ENCODE measurements around the gene TMC1.
"Not testable (repeated sequence)": the region's sequence is repeated elsewhere in the genome, so short reads cannot be mapped to it uniquely, and the experiment has no call there.

The TMC1 gene

DNA sequence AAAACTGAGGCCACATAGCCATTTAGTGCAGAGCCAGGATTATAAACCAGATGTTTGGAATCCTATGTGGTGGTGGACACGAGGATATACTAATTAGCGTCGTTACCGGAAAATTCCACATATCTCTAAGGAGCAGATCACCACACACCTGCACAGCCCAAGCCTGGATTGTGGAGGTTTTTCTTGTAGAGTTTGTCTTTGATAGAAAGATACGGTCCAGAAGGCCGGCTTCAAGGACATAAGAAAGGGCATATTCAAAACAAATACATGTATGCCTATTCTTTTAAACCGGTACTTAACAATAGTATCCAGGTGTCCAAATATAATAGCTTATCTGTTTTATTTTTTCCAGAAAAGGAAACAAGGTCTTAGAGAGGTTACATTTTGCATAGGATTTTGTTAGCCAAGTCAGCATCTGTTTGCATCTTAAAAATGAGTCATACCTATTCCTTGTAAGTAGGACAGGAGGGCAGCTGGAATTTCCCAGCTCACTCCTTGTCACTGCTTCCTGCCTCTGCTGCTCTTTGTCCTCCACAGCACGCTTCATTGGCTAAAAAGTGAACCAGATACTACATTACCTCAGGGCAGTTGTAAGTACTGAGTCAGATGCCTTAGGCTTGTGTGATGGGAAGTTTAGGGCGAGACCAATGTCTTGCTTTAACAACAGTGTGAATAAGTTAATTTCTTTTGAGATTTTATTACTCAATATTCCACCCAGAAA is 3.6 kb downstream of the TMC1 start:
- no peak for DNase-seq (ENCODE audit: low read depth in 1 of 2, low spot score in 1 of 2)

DNA sequence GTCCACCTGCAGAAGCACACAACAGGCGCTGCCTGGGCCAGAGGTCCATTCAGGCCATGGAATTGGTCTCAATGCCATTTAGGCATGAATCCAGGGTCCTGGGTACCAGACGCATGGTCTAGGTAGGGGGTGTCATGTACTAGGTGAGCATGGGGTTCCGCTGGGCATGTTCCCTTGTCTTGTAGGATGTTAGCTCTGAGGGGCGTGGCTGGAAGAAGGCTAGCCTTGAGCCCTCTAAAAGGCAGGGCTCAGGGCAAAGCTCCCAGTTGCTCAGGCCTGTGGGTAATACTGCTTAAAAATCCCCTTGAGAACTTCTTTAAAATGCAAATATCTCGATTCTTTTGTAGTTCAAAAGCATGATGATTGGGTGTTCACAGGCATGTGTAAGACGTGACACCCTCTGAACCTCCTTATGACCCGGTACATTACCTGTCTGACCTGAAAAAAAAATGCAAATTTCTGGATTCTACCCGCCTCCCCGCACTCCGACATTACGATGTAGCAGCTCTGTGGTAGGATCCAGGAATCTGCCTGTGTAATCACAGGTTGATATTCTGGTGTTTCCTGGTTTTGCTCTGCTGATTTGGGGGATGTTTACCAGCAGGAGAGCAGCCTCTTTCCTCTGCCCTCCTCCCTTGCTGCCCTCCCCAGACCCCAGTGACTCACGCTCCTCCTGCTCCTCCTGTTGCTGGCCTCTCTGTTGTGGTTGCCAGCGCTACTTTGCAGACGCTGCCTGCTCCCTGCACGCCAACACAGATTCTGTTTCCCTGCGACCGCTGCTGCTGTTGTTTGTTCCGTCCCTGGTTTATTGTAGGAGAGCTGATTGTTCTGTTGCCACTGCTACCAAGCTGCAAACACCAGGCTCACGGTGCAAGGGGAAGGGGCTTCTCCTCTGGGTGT is 5.7 kb downstream of the TMC1 start:
- peak; percentile 46 to 66 for DNase-seq (ENCODE audit: low read depth in 1 of 2, low spot score in 1 of 2)

DNA sequence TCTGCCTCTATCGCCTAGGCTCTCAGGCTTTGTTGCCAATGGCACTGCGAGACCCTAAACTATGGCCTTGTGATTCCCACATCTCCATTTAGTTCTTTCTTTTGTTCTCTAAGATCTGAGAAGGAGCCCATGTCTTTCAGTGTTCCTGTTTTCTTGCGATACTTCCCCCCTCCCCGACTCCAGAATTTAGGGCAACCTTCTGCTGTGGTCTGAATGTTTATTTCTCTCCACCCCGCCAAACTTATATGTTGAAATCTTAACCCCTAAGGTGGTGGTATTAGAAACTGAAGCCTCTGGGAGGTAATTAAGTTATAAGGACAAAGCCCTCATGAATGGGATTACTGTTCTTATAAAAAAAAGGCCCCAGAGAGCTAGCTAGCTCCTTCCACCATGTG is 6.4 kb downstream of the TMC1 start:
- DNase-seq (ENCODE audit: low read depth in 1 of 2, low spot score in 1 of 2): no peak

DNA sequence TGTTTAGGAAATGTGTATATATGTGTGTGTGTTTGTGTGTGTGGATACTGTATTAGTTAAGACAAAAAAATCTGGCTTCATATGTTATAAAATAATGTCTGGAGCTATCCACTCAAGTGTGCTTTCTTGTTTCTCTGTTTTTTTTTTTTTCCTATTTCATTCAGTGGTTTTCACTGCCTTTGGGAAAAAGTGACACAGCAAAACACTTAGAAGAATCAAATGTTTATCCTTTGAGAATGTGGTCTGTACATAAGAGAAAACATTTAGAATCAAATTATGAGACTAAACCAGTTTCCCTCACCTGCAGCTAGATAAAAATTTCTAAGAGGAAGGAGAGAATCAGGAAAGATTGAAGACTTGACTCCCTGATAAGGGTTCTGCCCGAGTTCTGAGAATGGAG is 8.1 kb downstream of the TMC1 start:
- DNase-seq (ENCODE audit: low read depth in 1 of 2, low spot score in 1 of 2): no peak

DNA sequence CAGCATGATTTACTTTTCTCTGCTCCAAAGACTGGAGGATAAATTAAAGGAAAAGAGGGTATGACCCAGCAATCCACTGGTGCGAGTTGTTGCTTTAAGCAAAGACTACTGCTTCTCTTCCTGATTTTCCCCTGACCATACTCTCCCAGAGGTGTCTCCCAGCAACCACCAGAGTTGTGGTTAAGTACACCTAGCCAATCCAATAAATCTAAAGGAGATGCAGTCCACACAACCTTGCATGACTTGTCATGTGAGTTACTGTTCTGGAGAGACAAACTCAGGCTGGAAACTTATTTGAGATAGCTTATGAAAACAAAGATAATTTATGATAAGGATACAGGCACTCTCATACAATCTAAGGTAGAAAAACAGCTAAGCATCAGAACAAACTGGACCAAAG is 11.9 kb downstream of the TMC1 start:
- DNase-seq (ENCODE audit: low read depth in 1 of 2, low spot score in 1 of 2): no peak

DNA sequence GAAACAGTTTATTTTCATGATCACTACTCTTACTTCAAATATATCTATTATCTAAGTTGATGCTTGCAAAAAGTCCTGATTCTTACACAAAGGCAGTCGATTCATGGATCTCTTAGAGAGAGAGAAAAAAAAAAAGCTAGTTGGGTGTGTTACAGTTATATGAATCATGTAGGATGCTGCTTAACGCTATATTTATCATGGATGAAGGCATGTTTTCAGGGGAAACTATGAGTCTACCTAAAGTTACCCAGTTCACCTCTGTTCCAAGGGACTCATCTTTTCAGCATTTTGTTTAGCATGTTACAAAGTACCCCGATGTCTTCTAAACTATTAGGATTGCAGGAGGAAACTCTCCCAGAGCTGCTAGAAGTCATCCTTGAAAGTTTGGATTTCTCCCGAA is 13.5 kb downstream of the TMC1 start:
- no peak for DNase-seq (ENCODE audit: low read depth in 1 of 2, low spot score in 1 of 2)

DNA sequence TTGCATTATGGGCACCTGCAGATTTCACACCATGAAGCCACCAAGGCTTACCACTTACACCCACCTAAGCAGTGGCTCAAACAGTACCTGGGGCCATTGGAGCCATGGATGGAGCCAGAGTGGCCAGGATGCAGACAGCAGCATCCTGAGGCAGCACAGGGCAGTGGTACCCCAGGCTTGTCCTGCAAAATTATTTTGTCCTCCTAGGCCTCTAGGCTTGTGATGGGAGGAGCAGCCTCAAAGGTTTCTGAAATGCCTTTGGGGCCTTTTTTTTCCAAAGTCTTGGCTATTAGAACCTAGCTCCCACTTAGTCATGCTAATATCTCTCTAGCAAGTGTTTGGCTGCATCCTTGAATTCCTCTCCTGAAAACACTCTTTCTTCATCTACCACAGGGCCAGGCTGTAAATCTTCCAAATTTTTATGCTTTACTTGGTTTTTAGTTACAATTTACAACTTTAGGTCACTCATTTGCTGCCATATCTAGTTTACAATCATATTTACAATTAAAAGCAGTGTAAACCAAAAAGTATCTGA is 15.7 kb downstream of the TMC1 start:
- DNase-seq (ENCODE audit: low read depth in 1 of 2, low spot score in 1 of 2): no peak

DNA sequence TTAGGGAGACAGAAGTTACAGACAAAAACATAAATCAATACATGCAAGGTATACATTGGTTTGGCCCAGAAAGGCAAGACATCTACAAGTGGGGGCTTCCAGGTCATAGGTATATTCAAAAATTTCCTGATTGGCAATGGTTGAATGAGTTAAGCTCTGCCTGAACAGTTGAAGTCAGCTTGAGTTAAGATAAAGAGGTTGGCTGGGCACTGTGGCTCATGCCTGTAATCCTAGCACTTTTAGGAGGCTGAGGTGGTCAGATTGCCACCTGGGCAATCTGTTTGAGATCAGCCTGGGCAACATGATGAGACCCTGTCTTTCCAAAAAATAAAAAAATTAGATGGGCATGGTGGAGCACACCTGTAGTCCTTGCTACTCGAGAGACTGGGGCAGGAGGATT is 16.3 kb downstream of the TMC1 start:
- no peak for DNase-seq (ENCODE audit: low read depth in 1 of 2, low spot score in 1 of 2)

DNA sequence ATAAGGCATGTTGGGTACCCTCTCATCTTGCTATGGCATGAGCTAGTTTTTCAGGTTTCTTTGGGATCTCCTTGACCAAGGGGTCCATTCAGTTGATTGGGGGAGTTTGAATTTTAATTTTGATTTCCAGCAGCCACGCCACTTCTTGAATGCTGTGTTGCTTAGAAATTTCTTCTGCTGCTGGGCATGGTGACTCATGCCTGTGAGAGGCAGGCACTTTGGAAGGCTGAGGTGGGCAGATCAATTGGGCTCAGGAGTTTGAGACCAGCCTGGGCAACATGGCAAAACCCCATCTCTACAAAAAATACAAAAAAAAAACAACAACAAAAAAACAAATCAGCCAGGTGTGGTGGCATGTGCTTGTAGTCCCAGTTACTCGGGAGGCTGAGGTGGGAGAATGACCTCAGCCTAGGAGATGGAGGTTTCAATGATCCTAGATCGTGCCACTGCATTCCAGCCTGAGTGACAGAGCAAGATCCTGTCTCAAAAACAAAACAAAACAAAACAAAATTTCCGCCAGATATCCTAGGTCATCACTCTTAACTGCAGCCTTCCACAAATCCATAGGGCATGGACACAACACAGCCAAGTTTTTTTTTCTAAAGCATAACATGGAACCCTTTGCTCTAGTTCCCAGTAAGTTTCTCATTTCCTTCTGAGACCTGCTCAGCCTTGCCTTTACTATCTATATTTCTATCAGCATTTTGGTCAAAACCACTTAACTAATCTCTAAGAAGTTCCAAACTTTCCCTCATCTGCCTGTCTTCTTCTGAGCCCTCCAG is 17.7 kb downstream of the TMC1 start:
- DNase-seq (ENCODE audit: low read depth in 1 of 2, low spot score in 1 of 2): no peak

DNA sequence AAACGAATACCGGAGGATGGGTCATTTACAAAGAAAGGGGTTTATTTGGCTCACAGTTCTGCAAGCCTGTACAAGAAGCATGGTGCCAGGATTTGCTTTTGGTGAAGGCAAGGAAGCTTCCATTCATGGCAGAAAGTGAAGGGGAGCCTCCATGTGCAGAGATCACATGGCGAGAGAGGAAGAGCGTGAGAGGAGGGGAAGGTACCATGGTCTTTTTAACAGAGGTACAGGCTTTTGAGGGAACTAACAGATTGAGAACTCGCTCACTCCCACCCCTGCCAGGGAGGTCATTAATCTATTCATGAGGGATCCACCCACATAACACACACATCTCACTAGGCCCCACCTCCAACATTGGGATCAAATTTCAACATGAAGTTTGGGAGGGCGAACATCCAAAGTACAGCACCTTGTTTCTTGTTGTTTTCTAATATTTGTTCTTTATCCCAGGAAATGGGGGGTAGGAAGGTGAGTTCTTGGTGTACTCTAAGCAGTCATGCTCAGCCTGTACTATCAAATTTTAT is 18.5 kb downstream of the TMC1 start:
- no peak for DNase-seq (ENCODE audit: low read depth in 1 of 2, low spot score in 1 of 2)

DNA sequence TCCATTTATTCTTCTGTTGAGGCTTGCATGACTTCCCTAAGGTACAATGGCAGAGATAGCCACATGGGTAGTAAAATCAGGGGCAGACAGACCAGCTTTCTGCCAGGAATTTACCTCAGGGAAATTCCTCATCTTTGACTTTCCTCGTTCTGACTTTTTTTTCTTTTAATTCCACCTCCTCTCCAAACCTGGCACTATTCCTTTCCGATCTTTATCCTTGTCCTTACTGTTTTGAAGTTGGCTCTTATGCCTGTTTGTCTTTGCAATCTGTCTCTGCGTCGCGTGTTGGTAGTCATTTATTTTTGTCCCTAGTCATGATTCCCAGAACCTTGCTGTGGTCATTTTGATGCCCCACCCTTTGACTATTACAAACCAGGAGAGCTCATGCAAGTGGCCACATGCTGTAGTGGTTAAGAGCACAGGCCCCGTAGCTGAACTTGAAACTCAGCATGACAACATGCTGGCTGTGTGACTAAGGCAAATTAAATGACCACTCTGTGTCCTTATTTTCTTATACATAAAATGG is 19.0 kb downstream of the TMC1 start:
- DNase-seq (ENCODE audit: low read depth in 1 of 2, low spot score in 1 of 2): no peak

DNA sequence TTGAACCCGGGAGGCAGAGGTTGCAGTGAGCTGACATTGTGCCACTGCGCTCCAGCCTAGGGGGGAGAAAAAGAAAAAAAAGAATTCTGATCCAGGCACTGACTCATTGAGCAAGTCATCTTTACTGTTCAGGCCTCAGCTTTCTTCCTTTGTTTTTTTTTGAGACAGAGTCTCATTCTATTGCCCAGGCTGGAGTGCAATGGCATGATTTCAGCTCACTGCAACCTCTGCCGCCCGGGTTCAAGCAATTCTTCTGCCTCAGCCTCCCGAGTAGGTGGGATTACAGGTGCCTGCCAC is 21.1 kb downstream of the TMC1 start:
- not testable (repeated sequence) for DNase-seq (ENCODE audit: low read depth in 1 of 2, low spot score in 1 of 2)

DNA sequence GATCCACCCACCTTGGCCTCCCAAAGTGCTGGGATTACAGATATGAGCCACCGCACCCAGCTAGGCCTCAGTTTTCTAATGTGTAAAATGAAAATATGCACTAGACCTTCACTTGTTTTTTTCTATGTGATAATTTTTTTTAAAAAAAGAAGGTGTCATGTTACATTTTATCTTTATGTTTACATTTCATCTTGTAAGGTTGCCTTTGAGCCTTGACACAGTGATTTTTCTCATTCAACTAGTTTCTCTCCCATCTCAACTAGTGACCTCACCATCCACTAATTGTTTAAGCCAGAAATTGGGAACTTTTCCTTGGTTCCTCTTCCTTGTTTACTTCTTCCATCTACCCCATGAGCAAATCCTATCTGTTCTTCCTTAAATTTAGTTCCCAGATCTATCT is 21.5 kb downstream of the TMC1 start:
- no peak for DNase-seq (ENCODE audit: low read depth in 1 of 2, low spot score in 1 of 2)

DNA sequence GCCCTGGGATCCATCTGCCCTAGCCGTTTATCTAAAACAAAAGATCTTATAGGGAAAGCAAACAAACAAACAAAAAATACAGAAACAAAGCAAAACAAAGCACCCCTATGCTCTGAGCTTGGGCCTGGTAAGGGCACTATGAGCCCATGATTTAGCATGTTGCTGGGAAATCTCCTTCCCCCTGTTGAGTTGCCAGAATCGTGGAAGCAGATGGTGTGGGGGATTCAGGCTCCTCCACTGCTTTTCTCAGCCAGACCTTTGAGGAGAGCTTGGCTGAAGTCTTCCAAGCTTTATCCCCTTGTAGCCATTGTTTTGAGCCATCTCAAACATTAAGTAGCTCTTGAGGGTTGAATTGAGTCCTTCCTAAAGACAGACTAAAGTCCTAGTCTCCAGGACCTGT is 29.9 kb downstream of the TMC1 start:
- no peak for DNase-seq (ENCODE audit: low read depth in 1 of 2, low spot score in 1 of 2)

DNA sequence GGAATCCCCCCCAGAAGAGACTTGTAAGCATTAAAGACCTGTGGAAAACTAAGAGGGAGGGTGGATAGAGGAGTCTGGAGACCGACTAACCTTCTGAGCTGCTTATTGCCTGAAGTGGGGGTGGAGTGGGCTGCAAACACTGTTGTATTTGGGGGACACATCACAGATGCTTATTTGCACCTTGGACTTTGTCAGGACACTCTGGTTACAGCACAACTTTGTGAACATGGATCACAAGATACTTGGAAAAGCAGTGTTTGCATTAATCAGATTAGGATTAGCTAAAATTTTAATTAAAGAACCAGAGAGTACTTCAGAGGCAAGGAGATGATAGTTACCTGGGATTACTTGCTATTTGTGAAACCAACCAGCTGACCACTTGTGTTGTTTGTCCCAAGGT is 30.9 kb downstream of the TMC1 start:
- DNase-seq (ENCODE audit: low read depth in 1 of 2, low spot score in 1 of 2): no peak

DNA sequence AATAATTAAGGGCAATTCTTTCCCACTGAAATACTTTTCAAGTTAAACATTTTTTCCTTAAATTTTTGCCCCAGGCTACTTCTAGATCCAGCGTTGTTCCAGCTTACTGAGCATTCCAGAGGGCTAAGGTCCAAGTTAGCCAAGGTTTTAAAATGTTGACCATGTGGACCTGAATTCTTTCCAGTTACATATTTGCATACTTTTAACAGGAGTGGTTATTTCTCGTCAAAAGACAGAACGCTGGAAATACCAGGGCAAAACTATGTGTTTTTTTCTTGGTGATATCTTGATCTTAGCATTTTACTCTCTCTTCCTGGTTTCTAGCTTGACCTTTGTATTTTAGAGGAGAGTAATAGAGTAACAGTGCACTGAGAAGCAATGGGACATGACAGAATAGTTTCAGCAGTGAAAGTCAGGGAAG is 32.8 kb downstream of the TMC1 start:
- no peak for DNase-seq (ENCODE audit: low read depth in 1 of 2, low spot score in 1 of 2)

DNA sequence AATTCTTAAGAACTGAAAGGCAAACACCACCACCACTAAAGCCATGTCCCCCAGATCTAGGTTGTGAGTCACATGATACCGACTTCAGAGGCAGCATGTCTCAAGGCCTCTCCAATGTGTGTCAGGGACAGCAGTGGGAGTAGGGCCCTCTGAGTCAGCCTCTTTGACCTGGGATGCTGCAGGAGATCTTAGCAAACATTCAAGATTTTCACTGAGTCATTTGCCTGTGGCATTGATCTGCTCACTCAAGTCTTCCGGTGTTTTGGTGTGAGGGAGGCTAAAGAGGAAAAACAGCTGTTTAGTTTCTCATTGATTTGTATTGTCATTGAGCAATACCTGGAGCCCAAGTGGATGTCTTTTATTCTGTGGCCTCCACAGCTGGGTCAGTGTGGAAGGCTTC is 36.1 kb downstream of the TMC1 start:
- peak in 1 of 2 donors; percentile 11 for DNase-seq (ENCODE audit: low read depth in 1 of 2, low spot score in 1 of 2)

DNA sequence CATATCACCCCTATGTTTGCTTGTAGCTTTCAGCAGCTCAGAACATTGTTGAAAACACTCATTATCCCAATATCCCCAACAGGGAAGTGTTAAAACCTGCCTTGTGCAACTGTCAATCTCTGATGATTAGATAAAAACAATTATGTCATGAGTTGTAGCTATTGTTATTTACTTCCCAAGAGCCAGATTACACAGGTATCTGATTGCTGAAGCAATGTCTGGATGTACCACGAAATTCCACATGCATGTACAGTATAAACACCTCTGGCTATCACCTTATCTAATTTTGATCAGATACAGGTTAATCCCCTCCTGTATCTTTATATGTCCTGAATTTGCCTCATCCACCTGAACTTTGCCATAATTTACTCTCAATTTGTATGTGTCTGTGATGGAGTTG is 38.7 kb downstream of the TMC1 start:
- DNase-seq (ENCODE audit: low read depth in 1 of 2, low spot score in 1 of 2): no peak

DNA sequence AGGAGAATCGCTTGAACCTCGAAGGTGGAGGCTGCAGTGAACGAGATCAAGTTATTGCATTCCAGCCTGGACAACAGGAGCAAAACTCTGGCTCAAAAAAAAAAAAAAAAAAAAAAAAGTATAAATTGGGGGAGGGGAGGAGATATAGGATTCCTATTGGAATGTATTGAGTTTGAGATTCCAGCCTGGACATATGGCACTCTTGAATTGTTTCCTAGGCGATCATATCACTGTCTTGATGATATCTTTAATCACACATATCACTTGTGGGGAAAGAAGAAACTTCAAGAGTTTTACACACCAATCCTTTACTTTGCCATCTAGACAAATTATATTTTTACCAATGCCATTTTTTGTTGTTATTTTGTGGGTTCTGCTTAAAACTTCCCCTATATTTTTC is 42.4 kb downstream of the TMC1 start:
- no peak for DNase-seq (ENCODE audit: low read depth in 1 of 2, low spot score in 1 of 2)

DNA sequence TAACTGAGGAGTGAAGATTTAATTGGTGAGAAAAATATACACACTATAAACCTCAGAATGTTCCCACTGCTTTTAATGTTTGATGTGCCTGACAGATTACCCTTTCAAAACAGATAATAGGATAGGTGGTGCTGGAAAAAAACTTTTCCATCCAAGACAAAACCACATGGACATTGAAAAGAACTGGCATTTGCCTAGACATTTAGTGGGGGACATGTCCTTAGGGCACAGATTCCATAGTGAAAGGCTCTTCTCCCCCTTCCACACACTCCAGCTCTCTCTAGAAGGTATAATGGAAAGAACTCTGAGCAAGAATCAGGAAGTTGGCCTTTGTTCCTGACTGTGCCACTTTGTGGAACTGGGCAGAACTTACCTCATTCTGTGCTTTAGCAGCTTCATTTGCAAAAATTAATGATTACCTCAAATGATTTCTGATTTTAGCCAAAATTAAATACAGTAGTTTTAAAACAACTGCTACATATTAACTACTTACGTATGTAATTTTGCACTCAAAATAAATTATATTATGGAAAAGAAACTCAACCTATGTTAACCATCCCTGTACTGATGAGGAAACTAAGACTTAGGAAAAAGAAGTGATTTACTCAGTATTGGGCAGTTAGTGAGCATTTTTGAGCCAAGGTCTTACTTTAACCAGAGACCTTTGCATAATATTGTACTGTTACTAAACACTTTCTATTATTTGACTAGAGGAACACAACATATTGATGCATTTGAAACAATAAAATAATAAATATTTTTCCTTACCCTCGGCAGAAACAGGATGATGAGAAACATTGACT is 43.3 kb downstream of the TMC1 start:
- no peak for DNase-seq (ENCODE audit: low read depth in 1 of 2, low spot score in 1 of 2)

All from activated T-helper 1 cell treated with anti-CD3 and anti-CD28 coated beads, Interleukin-2, amount 50 U/mL, for 16 hours (primary cell).